CMK (cell line): Measurements from ENCODE around the gene EIF2B2.
"Not testable (repeated sequence)": the region's sequence is repeated elsewhere in the genome, so short reads cannot be mapped to it uniquely, and the experiment has no call there.

Source experiments
- DNase-seq: peaks from one replicate; pipeline ENCODE4 v3.0.0-alpha.2; 2010; ENCODE audit warnings: low read depth

Gene EIF2B2

DNA sequence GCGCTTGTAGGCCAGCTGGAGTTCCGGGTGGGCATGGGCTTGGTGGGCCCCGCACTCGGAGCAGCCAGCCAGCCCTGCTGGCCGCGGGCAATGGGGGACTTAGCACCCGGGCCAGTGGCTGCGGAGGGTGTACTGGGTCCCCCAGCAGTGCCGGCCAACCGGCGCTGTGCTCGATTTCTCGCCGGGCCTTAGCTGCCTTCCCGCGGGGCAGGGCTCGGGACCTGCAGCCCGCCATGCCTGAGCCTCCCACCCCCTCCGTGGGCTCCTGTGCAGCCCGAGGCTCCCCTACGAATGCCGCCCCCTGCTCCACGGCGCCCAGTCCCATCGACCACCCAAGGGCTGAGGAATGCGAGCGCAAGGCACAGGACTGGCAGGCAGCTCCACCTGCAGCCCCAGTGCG lies 8.5 kb upstream of the EIF2B2 start:
- DNase-seq, result not testable (repeated sequence)

DNA sequence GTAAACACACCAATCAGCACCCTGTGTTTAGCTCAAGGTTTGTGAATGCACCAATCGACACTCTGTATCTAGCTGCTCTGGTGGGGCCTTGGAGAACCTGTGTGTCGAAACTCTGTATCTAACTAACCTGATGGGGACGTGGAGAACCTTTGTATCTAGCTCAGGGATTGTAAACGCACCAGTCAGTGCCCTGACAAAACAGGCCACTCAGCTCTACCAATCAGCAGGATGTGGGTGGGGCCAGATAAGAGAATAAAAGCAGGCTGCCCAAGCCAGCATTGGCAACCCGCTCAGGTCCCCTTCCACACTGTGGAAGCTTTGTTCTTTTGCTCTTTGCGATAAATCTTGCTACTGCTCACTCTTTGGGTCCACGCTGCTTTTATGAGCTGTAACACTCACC lies 6.9 kb upstream of the EIF2B2 start:
- DNase-seq, result not testable (repeated sequence)

DNA sequence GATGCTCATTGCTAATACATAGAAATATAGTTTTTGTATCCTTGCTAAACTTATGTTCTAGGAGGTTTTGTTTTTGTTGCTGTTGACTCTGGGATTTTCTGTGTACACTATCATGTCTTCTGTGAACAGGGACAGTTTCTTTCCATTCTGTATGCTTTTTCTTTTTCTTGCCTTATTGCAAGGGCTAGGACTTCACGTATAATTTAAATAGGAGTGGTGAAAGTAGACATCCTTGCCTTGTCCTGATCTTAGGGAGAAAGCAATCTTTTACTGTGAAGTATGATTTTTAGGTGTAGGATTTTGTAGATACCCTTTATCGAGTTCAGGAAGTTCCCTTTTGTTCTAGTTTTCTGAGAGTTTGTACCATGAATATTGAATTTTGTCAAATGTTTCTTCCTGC lies 1.5 kb upstream of the EIF2B2 start:
- DNase-seq, result no peak

DNA sequence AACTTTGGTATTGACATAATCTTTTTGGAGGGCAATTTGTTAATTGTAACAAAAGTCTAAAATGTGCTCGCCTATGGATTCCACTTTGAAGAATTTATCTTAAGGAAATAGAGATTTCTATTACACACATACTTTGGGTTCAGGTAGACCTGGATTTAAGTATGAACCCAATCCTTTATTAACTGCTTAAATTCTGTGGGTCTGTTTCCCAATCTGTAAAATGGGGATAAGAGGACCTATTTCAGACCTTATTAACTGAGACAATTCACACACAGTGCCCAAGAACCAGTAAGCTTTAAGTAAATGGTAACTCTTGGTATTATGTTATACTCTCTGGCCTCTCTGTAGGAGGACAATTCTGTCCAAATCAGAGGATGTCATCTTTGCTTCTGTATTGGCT lies 822 bp upstream of the EIF2B2 start:
- DNase-seq, result no peak

DNA sequence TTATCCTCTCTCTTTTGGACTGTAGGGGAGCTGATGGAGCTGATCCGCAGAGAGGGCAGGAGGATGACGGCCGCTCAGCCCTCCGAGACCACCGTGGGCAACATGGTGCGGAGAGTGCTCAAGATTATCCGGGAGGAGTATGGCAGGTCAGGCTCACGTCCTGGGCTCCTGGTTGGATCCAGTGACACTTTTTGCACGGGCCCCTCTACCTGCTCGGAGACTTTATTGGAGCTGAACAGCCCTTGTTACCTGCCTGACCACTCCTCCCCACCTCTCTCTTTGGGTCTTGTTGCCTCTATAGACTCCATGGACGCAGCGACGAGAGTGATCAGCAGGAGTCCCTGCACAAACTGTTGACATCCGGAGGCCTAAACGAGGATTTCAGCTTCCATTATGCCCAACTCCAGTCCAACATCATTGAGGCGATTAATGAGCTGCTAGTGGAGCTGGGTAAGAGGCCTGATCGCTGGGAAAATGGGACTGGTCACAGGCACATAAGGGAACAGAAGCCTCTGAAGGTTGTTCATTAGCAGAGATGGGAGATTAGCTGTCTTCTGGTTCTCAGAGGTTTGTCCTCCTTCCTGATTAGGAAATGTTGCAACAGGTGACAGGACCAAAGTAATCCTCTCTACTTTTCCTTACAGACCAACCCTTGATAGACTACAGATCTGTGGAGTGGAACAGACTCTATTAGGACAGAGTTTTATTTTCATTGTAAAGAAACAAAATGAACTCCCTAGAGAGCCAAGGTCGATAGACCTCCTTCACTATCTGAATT lies 718 bp downstream of the EIF2B2 start:
- no peak for DNase-seq

DNA sequence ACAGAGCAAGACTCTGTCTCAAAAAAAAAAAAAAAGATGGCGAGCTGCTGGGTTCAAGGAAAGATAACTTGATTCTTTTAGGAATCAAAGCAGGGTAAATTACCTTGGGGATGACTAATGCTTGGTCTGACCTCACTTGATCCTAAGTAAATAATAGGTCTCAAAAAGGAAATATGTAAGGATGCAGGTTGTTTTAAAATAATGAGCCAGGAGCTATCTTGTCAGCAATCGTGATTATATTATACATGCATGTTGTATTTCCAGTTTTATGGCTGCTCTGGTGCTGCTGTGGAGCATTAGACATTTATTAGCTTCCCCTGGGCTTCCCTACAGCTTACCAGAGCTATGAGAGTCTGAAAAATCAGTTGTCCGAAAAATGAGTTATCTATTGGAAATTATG lies 2.6 kb downstream of the EIF2B2 start:
- no peak for DNase-seq

DNA sequence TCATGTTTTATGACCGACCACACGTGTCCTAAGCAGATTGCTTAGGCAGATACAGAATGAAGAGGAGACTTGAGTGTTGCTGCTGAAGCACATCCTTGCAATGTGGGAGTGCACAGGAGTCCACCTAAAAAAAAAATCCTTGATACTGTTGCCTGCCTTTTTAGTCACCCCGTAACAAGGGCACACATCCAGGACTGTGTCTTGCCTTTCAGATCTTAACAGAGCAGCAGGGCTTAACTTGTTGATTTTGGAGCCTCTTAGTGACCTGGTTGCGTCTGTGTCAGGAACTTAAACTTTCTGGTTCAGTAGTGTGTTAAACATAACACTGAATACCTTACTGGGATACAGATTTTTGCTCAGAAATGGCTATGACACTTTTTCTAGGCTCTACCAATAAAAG lies 6.5 kb downstream of the EIF2B2 start:
- DNase-seq, result no peak

DNA sequence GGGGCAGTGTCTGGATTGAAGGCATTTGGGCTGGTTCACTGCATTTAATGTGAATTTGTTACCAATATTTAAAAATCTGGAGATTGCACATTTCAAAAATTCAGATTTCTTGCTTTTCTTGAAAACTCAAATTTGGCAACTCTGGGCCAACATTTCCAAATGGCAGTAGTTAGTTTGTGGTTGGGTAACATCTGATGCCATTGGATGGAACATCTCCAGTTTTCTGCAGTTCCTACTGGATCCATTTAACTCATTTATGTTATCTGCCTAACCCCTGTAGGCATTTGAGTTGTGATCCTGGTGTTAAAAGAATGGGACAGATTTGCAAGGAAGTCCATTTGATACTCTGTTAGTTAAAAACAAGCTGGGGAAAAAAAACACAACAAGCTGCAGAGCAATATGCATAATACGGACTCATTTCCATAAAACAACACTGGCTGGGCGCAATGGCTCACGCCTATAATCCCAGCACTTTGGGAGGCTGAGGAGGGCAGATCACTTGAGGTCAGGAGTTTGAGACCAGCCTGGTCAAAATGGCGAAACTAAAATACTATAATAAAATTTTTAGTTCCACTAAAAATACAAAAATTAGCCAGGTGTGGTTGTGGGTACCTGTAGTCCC lies 7.9 kb downstream of the EIF2B2 start:
- no peak for DNase-seq

DNA sequence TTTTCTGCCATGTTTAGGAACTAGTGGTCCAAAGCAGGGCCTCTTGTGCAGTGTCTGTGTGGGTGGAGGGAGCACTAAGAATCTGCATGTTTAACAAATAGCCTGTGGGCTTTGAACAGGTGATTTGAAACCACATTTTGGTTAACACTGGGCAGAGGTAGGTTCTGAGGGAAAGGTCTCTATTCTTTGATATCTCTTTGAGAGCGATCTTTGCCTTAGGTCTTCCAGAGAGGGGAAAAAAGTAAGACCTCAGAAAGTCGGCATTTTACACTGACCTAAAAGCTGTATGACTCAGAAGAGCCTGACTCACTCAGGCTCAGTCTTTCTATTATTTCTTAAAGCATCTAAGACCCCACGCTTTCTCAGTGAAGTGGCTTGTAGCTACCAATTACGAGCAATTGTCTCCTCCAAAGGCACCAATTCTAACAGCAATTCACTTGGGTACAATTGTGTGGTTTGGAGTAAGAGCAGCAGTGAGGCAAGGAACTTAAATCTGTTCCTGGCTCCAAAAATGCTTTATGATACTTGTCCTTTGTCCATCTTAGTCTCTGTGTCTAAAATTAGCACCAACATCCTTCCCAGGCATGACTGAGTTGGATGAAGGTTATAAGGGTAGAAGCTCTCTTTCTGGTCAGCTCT lies 8.8 kb downstream of the EIF2B2 start:
- DNase-seq, result no peak

DNA sequence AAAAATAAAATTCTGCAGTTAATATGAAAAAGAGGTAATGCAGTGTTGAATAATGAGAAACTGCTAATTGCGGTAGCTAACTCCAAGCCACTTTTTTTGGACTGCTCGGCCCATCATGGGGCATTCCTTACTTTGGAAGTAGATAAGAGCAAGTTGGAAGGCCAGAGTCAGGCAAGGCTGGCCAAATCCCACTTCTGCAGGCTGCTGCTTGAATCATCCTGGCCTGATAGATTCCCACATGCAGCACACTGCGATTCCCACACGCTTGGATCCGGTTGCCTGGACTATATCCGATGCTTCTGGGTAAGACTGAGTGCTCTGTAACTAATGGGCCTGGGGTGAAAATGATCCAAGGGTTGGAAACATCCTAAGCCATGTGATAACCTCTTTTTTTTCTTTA lies 10.6 kb downstream of the EIF2B2 start:
- DNase-seq, result no peak

DNA sequence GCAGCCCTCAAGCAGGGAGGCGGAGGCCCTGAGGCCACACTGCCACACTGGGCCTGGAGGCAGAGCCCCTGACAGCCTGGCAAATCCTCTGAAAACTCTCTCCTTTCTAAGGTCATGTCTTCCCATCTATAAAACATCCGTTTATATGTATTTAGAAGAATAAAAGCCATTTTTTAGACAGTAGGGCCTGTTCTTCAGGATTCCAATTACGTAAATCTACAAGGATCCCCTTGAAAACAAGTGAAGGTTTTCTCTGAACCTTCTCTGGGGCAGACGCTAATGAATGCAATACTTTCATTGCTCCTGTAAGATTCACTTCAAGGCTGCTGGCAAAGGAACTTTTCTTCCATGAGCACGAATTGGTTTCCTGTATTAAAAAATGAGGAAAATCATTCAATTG lies 12.8 kb downstream of the EIF2B2 start:
- DNase-seq, result no peak

DNA sequence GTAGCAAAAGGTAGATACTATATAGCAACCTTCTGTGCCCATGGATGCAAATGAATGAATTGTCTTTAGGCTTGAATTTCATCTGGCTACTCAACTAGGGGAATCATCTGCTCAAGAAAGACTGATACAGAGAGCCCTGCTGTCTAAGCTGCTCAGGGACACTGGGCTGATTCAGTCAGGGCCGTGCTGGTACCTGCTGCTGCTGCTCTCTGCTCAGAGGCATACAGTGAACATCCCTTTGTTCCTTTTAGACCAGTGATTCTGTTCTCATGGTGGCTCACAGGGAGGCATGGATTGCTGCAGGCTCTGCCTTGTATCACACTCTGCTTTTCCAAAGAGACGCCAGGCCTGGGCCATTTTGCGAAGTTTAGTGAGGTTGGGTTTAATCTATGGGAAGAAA lies 14.1 kb downstream of the EIF2B2 start:
- no peak for DNase-seq

DNA sequence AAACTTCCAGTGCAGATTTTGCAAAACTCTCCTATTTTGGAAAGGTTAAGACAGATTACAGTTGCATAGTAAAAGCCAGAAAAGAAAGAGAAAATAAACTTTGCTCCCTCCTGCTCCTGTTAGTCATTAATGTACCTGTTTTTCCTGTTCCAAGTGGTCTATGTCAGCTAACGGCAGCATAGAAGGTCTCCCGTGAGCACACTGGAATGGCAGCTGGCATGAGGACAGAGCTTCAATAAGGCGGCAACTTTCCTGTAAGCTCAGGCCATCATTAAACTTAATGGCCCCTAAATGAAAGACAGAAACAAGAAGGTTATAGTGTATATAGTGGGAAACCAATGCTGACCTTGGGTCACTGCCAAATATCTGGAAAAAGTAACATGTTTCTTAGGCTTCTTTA lies 16.0 kb downstream of the EIF2B2 start:
- no peak for DNase-seq

DNA sequence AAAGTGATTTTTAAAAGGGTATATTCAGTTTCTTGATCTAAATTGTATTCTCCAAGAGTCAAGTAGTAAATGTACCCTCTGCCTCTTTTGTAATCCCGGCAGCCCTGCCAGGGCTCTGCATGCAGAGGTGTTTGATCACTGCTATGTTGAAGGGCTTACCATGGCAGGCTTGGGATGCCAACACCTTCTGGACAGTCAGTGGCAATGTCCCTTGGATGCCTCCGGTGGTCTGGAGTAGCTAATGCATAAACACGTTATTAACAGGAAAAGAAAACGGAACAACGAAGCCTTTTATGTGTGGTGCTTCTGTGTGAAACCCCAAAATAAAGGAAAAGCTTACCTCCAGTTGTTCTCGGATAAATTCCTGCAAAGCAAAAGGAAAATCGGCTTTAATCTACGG lies 19.9 kb downstream of the EIF2B2 start:
- no peak for DNase-seq

DNA sequence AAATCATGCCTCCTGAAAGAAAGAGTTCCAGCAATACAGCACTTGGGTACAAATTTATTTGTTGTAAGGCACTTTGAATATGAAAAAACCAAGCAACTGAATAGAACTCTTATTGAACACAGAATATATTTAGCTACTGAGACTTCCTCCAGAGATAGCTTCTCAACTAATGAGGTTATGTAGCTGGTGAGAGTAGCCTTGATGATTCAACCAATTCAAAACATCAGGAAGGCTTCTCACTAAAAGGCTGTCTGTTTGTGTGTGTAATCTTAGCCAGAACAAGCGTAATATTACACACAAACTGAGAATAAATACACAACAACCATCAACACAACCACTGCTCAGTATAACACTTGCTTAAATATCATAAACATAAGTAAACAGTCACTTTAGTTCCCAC lies 20.4 kb downstream of the EIF2B2 start:
- no peak for DNase-seq

DNA sequence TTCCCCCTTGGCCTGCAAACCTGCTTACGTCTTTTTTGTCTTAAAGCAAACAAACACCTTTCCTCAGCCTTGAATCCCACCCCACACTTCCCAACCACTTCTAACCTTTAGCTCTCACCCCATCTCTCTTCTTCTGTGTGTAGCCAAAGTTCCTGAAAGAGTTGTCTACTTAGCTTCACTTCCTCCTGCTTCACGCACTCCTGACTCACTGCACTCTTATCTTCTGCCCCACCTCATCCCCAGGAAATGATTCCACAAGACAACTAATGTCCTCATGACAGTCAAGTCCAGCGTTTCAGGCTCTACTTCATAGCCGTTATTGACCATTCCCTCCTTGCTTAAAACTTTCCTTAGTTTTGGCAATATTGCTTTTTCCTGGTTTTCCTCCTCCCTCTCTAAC lies 22.4 kb downstream of the EIF2B2 start:
- no peak for DNase-seq

DNA sequence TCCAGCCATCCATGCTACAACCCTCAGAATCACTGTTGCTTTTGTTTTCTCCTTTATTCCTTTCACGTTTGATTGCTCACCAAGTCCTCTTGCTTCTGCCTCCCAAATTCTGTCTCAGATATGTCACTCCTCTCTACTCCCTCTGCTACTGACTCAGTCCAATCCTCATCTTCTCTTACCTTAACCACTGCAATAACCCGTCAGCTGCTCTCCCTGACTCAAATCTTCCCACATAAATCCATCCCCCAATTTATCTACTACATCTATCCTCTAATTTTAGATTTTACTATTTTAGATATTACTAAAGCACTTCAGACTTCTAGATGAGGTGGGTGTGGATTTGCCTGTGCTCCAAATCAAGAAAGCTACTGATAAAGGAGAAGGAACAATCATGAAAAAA lies 23.2 kb downstream of the EIF2B2 start:
- DNase-seq, result no peak

DNA sequence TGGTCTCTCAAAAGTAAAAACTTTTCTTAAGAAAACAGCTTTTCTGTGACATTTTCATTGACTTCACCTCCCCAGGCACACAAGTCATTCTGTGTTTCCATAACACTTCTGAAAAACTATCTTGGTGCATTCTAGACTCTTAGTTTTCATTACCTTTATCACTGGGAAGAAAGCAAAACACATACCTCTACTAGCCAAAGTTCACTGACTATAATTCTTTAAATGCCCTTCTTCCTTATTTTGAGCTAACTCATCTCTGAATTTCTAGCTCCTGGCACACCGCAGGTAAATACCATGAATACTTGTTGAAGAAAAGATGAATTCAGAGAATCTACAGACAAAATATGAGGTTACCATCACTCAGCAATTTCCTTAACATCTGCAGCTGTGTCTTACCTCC lies 27.4 kb downstream of the EIF2B2 start:
- no peak for DNase-seq

DNA sequence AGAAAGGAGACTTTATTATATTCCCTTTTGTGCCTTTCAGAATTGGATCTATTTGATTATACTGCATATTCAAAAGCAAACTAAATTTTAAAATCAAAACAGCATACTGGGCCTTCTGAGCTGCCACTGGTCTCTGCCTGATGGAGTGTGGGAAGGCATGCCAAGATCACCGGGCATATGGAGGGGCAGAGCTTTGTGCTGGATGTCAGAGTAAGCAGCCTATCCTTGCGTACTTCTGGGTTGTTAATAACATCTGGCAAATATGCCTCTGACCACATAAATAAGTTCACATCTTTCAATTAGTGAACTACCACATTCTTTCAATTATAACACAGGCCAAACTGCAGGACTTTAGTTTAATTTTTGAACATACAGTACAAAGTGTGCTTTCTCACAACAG lies 30.2 kb downstream of the EIF2B2 start:
- DNase-seq, result no peak

DNA sequence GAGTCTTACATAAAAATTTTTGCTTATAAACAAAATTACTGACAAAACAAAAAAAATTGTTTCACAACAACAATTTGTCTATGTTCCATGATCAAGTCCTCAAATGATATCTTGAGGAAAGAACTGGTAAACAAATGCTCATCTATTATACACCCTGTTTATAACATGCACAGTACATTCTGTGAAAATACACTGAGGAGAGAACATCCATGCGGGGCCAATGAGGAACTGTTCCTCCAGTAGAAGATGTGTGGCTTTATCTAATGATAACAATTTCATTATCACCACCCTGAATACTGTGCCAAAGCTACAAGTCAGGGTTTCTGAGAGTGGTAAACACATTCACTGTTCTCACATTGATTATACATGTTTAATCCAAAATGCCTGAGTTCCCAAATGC lies 37.8 kb downstream of the EIF2B2 start:
- no peak for DNase-seq

DNA sequence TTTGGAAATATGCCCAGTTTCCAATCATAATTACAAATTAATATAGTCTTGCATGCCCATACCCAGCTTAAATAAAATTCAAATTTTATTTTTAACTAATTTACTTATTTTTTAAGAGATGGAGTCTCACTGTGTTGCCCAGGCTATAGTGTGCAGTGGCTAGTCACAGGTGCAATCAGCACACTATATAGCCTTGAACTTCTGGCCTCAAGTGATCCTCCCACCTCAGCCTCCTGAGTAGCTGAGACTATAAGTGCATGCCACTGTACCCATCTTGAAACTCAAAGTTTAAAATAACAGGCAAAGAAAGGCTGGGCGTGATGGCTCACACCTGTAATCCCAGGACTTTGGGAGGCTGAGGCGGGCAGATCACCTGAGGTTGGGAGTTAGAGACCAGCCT lies 38.2 kb downstream of the EIF2B2 start:
- DNase-seq, result no peak

DNA sequence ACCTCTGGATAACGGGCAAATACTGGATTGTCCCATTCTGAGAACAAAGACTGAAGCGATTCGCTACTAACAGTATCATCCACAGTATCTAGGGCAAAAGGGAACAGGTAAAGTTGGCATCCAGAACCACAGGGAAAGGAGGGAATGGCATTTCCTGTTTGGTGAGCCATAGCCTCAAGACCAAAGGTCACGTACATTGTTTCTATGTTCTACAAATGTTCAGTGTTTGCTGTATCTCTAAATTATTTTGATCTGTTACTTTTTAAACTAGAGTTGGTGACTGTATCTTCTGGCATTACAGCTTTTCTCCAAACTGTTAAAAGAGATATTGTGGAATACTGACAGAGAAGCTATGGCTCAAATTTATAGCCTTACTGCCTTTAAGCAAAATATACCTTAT lies 38.9 kb downstream of the EIF2B2 start:
- DNase-seq, result no peak

DNA sequence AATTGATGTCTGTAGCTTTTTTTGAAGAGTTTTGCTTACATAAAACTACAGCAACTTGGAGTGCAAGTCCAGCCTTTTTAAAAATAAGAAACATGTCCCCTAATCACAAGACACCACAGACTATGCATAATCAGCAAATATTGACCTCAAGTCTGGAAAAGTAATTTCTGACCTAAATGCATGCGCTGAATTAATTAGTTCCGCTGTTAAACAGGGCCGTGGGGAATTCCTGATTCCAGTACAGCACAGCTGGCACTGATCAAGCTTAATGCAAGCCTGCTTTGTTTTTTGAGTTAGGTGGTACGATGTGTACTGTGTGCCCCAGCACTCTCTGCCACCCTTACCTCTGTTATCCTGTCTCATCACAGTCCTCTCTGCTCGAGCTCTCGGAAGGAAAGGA lies 39.3 kb downstream of the EIF2B2 start:
- DNase-seq, result no peak

DNA sequence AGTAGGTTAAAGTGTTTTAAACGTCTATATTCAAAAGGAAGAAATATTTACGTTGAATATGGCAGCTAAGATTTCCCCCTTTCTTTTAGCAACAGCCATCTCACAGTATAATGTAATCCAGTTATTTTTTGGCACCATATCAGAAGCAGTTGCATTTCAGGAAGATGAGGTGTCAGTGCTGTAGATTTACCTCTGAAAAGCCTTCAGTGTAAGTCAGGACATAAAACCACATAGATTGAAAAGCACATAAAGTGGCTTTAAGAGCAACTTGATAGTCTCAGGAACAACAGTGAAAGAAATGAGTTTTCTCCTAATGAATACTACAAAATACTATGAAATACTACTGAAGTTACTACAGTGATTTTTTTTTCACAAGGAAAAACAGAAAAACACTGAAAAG lies 41.6 kb downstream of the EIF2B2 start:
- DNase-seq, result no peak
